GM23338 (cell line): ENCODE data around the gene TMEM131L. TPM values are rescaled to one million over a fixed set of nuclear protein-coding genes. Genes with fewer than 3 reads are reported as not detected.

ENCODE experiments used
- ATAC-seq: fragments of 200-7000 bp; cut with Tn5 transposase; 3 replicates; pipeline ENCODE4 v1.9.1; 2020
- DNase-seq: peaks from one replicate; pipeline ENCODE4 v3.0.0-alpha.2; 2015; ENCODE audit warnings: low spot score
- H2AFZ ChIP-seq: fragments of 200-600 bp; sonication (generic); 2 replicates; pipeline ENCODE4 v1.8.0; 2016; ENCODE audit warnings: antibody characterized with exemption, mild to moderate bottlenecking, moderate library complexity
- H3F3A ChIP-seq: fragments of 200-600 bp; sonication (generic); replicated peaks from 2 replicates; pipeline ENCODE4 v1.8.0; 2017; ENCODE audit warnings: antibody characterized with exemption, mixed run types, low read depth
- H3K27ac ChIP-seq: fragments of 200-600 bp; sonication (generic); 2 replicates; pipeline ENCODE4 v1.6.1; 2016; ENCODE audit warnings: low read depth
- H3K27me3 ChIP-seq: fragments of 200-600 bp; sonication (generic); 2 replicates; pipeline ENCODE4 v1.8.0; 2016; ENCODE audit warnings: mild to moderate bottlenecking, mixed run types, moderate library complexity; ENCODE audit not compliant: insufficient read depth
- H3K36me3 ChIP-seq: fragments of 200-600 bp; sonication (generic); 2 replicates; pipeline ENCODE4 v1.8.0; 2016; ENCODE audit warnings: mild to moderate bottlenecking; ENCODE audit not compliant: insufficient read depth
- H3K4me1 ChIP-seq: fragments of 200-600 bp; sonication (generic); 2 replicates; pipeline ENCODE4 v1.8.0; 2016; ENCODE audit warnings: mild to moderate bottlenecking, moderate library complexity; ENCODE audit not compliant: insufficient read depth
- H3K4me2 ChIP-seq: fragments of 200-600 bp; sonication (generic); 2 replicates; pipeline ENCODE4 v1.7.1; 2017; ENCODE audit warnings: mixed run types
- H3K4me3 ChIP-seq: fragments of 200-600 bp; sonication (generic); 2 replicates; pipeline ENCODE4 v1.6.1; 2016; ENCODE audit warnings: mixed run types
- H3K79me2 ChIP-seq: fragments of 200-600 bp; sonication (generic); replicated peaks from 2 replicates; pipeline ENCODE4 v1.8.0; 2017; ENCODE audit warnings: mild to moderate bottlenecking; ENCODE audit not compliant: insufficient read depth
- H3K9me2 ChIP-seq: fragments of 200-600 bp; sonication (generic); 2 replicates; pipeline ENCODE4 v1.8.0; 2017; ENCODE audit not compliant: insufficient read depth
- H4K20me1 ChIP-seq: fragments of 200-600 bp; sonication (generic); replicated peaks from 2 replicates; pipeline ENCODE4 v1.8.0; 2017; ENCODE audit warnings: mild to moderate bottlenecking; ENCODE audit not compliant: insufficient read depth
- H3K27ac Mint-ChIP-seq: 2 replicates; pipeline ENCODE4 v1.8.0; 2020; ENCODE audit warnings: inconsistent platforms, mild to moderate bottlenecking, moderate library complexity, mixed read lengths
- H3K27me3 Mint-ChIP-seq: 3 replicates; pipeline ENCODE4 v1.8.0; 2022; ENCODE audit warnings: low read depth, mild to moderate bottlenecking, moderate library complexity, mixed read lengths, inconsistent platforms; ENCODE audit not compliant: insufficient read depth, poor library complexity
- H3K36me3 Mint-ChIP-seq: 3 replicates; pipeline ENCODE4 v1.8.0; 2021; ENCODE audit warnings: low read depth, mild to moderate bottlenecking, inconsistent platforms, moderate library complexity, mixed read lengths
- H3K4me1 Mint-ChIP-seq: 3 replicates; pipeline ENCODE4 v1.8.0; 2020; ENCODE audit warnings: mild to moderate bottlenecking, inconsistent platforms, mixed read lengths
- H3K4me3 Mint-ChIP-seq: 3 replicates; pipeline ENCODE4 v1.8.0; 2021; ENCODE audit warnings: moderate library complexity, mild to moderate bottlenecking, inconsistent platforms, mixed read lengths
- H3K9me3 Mint-ChIP-seq: 3 replicates; pipeline ENCODE4 v1.8.0; 2020; ENCODE audit warnings: moderate library complexity, mild to moderate bottlenecking, inconsistent platforms, mixed read lengths
- CREB1 ChIP-seq: fragments of 250-450 bp; sonication (Bioruptor Pico); IDR thresholded peaks from 2 replicates; pipeline ENCODE4 v1.5.0; 2020; ENCODE audit warnings: low read depth, mild to moderate bottlenecking, moderate library complexity
- EZH2 ChIP-seq: fragments of 200-600 bp; sonication (generic); IDR thresholded peaks from one replicate; pipeline ENCODE4 v1.8.0; 2017; ENCODE audit warnings: antibody characterized with exemption, mild to moderate bottlenecking, low read depth; ENCODE audit not compliant: unreplicated experiment
- EZH2phosphoT487 ChIP-seq: fragments of 200-600 bp; sonication (generic); IDR thresholded peaks from one replicate; pipeline ENCODE4 v1.8.1; 2018; ENCODE audit warnings: antibody characterized with exemption; ENCODE audit not compliant: unreplicated experiment
- JUNB ChIP-seq: IDR thresholded peaks from one replicate; pipeline ENCODE4 v1.6.1; 2016; ENCODE audit warnings: antibody characterized with exemption; ENCODE audit not compliant: unreplicated experiment
- NANOG ChIP-seq: IDR thresholded peaks from 2 replicates; pipeline ENCODE4 v1.6.1; 2016; ENCODE audit warnings: antibody characterized with exemption, borderline replicate concordance
- POLR2AphosphoS5 ChIP-seq: IDR thresholded peaks from 2 replicates; pipeline ENCODE4 v1.6.1; 2016; ENCODE audit warnings: antibody characterized with exemption, low read depth
- STAT1 ChIP-seq: IDR thresholded peaks from one replicate; pipeline ENCODE4 v1.6.1; 2016; ENCODE audit warnings: antibody characterized with exemption; ENCODE audit not compliant: unreplicated experiment
- ZNF114 ChIP-seq: fragments of 250-450 bp; sonication (Bioruptor Pico); IDR thresholded peaks from 2 replicates; pipeline ENCODE4 v1.5.0; 2020; ENCODE audit warnings: mild to moderate bottlenecking, moderate library complexity
- ZNF331 ChIP-seq: fragments of 250-450 bp; sonication (Bioruptor Pico); IDR thresholded peaks from 2 replicates; pipeline ENCODE4 v1.5.0; 2020; ENCODE audit warnings: low read depth, mild to moderate bottlenecking, moderate library complexity
- polyA plus RNA-seq: library from polyadenylated mRNA; unstranded; fragments of >200 nt; fragmentation: Nextera tagmentation; extraction: Ambion mirVana; gene quantifications from 2 replicates; pipeline ENCODE4 v1.2.1, GENCODE V29; 2016
- total RNA-seq: library from RNA; depleted of rRNA; stranded (reverse); fragments of >200 nt; shearing (Covaris generic); gene quantifications from 2 replicates; pipeline ENCODE4 v1.2.3, GENCODE V29; 2014
- TF ChIP-seq, protein P1 (sequence below): IDR thresholded peaks from 2 replicates; pipeline ENCODE4 v1.6.1; 2016; ENCODE audit warnings: antibody characterized with exemption
- TF ChIP-seq, protein P2 (sequence below), 2 experiments: fragments of 200-600 bp in 1 of 2; sonication (generic) in 1 of 2; conservative IDR thresholded peaks; 2 replicates each; pipeline versions ENCODE4 v1.5.1 to v1.6.1; 2016 to 2017; ENCODE audit warnings: antibody characterized with exemption in 2 of 2, low read depth in 2 of 2, mild to moderate bottlenecking in 2 of 2, moderate library complexity in 1 of 2
- TF ChIP-seq, protein P3 (sequence below): fragments of 250-450 bp; sonication (Bioruptor Pico); IDR thresholded peaks from 2 replicates; pipeline ENCODE4 v1.5.0; 2020; ENCODE audit warnings: mild to moderate bottlenecking, moderate library complexity
- TF ChIP-seq, protein P4 (sequence below): IDR thresholded peaks from one replicate; pipeline ENCODE4 v1.6.1; 2018; ENCODE audit warnings: antibody characterized with exemption; ENCODE audit not compliant: unreplicated experiment

Gene TMEM131L
- total and polyA plus RNA-seq, 2 experiments from 2014 or later = 11.1 to 32.2 TPM

DNA sequence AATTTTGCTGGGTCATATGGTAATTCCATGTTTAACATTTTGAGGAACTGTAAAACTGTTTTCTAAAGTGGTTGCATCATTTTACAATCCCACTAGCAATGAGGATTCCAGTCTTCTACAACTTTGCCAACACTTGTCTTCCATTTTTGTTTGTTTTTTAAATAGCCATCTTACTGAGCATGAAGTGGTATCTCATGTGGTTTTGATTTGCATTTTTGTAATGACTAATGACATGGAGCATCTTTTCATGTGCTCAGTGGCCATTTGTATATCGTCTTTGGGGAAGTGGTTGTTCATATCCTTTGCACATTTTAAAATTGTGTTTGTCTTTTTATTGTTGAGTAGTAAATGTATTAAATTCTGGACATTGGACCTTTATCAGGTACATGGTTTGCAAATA lies 94.7 kb downstream of the TMEM131L start:
- Histone ChIP-seq H3K36me3 (peaks cover 9% of the 10 kb centered on the region; the same call in 1 of the 2 replicates), H3K27me3 (no peaks in the 10 kb centered on the region), H2AFZ (no peak overlapping the region), H3K79me2 (no peaks in the 10 kb centered on the region), H4K20me1 (no peaks in the 10 kb centered on the region; the same call in 1 of the 2 replicates), H3K27ac (no peak overlapping the region), H3F3A (no peaks in the 10 kb centered on the region), H3K4me3 (no peak overlapping the region), H3K4me1 (no peaks in the 10 kb centered on the region), H3K4me2 (no peak overlapping the region), H3K9me2 (no peaks in the 10 kb centered on the region)
- TF ChIP-seq NANOG (no peak), EZH2 (no peak), EZH2phosphoT487 (no peak), CREB1 (CRISPR knock-in tag) (no peak), ZNF331 (no peak), ZNF114 (CRISPR knock-in tag) (no peak), POLR2AphosphoS5 (no peak), JUNB (no peak), STAT1 (no peak)
- TF ChIP-seq, protein P1, sequence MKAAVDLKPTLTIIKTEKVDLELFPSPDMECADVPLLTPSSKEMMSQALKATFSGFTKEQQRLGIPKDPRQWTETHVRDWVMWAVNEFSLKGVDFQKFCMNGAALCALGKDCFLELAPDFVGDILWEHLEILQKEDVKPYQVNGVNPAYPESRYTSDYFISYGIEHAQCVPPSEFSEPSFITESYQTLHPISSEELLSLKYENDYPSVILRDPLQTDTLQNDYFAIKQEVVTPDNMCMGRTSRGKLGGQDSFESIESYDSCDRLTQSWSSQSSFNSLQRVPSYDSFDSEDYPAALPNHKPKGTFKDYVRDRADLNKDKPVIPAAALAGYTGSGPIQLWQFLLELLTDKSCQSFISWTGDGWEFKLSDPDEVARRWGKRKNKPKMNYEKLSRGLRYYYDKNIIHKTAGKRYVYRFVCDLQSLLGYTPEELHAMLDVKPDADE = no peak
- TF ChIP-seq, protein P2, sequence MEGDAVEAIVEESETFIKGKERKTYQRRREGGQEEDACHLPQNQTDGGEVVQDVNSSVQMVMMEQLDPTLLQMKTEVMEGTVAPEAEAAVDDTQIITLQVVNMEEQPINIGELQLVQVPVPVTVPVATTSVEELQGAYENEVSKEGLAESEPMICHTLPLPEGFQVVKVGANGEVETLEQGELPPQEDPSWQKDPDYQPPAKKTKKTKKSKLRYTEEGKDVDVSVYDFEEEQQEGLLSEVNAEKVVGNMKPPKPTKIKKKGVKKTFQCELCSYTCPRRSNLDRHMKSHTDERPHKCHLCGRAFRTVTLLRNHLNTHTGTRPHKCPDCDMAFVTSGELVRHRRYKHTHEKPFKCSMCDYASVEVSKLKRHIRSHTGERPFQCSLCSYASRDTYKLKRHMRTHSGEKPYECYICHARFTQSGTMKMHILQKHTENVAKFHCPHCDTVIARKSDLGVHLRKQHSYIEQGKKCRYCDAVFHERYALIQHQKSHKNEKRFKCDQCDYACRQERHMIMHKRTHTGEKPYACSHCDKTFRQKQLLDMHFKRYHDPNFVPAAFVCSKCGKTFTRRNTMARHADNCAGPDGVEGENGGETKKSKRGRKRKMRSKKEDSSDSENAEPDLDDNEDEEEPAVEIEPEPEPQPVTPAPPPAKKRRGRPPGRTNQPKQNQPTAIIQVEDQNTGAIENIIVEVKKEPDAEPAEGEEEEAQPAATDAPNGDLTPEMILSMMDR (conservative IDR thresholded peaks at IDR 0.05; ENCODE audit: low read depth in 2 of 2) = no peak
- TF ChIP-seq, protein P3, sequence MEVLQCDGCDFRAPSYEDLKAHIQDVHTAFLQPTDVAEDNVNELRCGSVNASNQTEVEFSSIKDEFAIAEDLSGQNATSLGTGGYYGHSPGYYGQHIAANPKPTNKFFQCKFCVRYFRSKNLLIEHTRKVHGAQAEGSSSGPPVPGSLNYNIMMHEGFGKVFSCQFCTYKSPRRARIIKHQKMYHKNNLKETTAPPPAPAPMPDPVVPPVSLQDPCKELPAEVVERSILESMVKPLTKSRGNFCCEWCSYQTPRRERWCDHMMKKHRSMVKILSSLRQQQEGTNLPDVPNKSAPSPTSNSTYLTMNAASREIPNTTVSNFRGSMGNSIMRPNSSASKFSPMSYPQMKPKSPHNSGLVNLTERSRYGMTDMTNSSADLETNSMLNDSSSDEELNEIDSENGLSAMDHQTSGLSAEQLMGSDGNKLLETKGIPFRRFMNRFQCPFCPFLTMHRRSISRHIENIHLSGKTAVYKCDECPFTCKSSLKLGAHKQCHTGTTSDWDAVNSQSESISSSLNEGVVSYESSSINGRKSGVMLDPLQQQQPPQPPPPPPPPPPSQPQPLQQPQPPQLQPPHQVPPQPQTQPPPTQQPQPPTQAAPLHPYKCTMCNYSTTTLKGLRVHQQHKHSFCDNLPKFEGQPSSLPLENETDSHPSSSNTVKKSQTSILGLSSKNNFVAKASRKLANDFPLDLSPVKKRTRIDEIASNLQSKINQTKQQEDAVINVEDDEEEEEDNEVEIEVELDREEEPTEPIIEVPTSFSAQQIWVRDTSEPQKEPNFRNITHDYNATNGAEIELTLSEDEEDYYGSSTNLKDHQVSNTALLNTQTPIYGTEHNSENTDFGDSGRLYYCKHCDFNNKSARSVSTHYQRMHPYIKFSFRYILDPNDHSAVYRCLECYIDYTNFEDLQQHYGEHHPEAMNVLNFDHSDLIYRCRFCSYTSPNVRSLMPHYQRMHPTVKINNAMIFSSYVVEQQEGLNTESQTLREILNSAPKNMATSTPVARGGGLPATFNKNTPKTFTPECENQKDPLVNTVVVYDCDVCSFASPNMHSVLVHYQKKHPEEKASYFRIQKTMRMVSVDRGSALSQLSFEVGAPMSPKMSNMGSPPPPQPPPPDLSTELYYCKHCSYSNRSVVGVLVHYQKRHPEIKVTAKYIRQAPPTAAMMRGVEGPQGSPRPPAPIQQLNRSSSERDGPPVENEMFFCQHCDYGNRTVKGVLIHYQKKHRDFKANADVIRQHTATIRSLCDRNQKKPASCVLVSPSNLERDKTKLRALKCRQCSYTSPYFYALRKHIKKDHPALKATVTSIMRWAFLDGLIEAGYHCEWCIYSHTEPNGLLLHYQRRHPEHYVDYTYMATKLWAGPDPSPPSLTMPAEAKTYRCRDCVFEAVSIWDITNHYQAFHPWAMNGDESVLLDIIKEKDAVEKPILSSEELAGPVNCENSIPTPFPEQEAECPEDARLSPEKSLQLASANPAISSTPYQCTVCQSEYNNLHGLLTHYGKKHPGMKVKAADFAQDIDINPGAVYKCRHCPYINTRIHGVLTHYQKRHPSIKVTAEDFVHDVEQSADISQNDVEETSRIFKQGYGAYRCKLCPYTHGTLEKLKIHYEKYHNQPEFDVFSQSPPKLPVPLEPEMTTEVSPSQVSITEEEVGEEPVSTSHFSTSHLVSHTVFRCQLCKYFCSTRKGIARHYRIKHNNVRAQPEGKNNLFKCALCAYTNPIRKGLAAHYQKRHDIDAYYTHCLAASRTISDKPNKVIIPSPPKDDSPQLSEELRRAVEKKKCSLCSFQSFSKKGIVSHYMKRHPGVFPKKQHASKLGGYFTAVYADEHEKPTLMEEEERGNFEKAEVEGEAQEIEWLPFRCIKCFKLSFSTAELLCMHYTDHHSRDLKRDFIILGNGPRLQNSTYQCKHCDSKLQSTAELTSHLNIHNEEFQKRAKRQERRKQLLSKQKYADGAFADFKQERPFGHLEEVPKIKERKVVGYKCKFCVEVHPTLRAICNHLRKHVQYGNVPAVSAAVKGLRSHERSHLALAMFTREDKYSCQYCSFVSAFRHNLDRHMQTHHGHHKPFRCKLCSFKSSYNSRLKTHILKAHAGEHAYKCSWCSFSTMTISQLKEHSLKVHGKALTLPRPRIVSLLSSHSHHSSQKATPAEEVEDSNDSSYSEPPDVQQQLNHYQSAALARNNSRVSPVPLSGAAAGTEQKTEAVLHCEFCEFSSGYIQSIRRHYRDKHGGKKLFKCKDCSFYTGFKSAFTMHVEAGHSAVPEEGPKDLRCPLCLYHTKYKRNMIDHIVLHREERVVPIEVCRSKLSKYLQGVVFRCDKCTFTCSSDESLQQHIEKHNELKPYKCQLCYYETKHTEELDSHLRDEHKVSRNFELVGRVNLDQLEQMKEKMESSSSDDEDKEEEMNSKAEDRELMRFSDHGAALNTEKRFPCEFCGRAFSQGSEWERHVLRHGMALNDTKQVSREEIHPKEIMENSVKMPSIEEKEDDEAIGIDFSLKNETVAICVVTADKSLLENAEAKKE (CRISPR knock-in tag) = no peak
- TF ChIP-seq, protein P4, sequence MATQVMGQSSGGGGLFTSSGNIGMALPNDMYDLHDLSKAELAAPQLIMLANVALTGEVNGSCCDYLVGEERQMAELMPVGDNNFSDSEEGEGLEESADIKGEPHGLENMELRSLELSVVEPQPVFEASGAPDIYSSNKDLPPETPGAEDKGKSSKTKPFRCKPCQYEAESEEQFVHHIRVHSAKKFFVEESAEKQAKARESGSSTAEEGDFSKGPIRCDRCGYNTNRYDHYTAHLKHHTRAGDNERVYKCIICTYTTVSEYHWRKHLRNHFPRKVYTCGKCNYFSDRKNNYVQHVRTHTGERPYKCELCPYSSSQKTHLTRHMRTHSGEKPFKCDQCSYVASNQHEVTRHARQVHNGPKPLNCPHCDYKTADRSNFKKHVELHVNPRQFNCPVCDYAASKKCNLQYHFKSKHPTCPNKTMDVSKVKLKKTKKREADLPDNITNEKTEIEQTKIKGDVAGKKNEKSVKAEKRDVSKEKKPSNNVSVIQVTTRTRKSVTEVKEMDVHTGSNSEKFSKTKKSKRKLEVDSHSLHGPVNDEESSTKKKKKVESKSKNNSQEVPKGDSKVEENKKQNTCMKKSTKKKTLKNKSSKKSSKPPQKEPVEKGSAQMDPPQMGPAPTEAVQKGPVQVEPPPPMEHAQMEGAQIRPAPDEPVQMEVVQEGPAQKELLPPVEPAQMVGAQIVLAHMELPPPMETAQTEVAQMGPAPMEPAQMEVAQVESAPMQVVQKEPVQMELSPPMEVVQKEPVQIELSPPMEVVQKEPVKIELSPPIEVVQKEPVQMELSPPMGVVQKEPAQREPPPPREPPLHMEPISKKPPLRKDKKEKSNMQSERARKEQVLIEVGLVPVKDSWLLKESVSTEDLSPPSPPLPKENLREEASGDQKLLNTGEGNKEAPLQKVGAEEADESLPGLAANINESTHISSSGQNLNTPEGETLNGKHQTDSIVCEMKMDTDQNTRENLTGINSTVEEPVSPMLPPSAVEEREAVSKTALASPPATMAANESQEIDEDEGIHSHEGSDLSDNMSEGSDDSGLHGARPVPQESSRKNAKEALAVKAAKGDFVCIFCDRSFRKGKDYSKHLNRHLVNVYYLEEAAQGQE = no peak
- no peak for DNase-seq
- no peak overlapping the region for H3K4me3 Mint-ChIP-seq
- peaks cover 4% of the 10 kb centered on the region; the same call in 1 of the 3 replicates for H3K9me3 Mint-ChIP-seq
- H3K36me3 Mint-ChIP-seq = peaks cover 37% of the 10 kb centered on the region
- no peaks in the 10 kb centered on the region for H3K4me1 Mint-ChIP-seq
- no peak for ATAC-seq
- no peaks in the 10 kb centered on the region for H3K27me3 Mint-ChIP-seq
- H3K27ac Mint-ChIP-seq = no peak overlapping the region
